Bronchial epithelial cell (primary cell): Measurements from ENCODE around the gene MARCKS. TPM values are rescaled to one million over a fixed set of nuclear protein-coding genes. Genes with fewer than 3 reads are reported as not detected.

Experiments
- DNase-seq: peaks from one replicate; pipeline ENCODE4 v3.0.0-alpha.2; 2010; ENCODE audit warnings: low read depth
- FAIRE-seq: peaks from 2 replicates; lab custom pipeline; 2011; peaks lifted over from hg19 to GRCh38; lab: Jason Lieb, UNC
- H3K27me3 ChIP-seq: 2 replicates; pipeline ENCODE4 v1.5.1; 2011; ENCODE audit warnings: low read length; ENCODE audit not compliant: control insufficient read depth, insufficient read depth
- H3K36me3 ChIP-seq: 2 replicates; pipeline ENCODE4 v1.5.1; 2011; ENCODE audit warnings: low read length; ENCODE audit not compliant: control insufficient read depth, insufficient read depth
- H3K4me3 ChIP-seq: 2 replicates; pipeline ENCODE4 v1.5.1; 2011; ENCODE audit warnings: mild to moderate bottlenecking, low read depth, low read length, control low read depth
- CTCF ChIP-seq: IDR thresholded peaks from 2 replicates; pipeline ENCODE4 v1.5.1; 2011; ENCODE audit warnings: mild to moderate bottlenecking, moderate library complexity, low read length, control low read depth, inconsistent platforms; ENCODE audit not compliant: insufficient read depth, severe bottlenecking
- total RNA-seq: library from RNA; depleted of rRNA; stranded (reverse); fragments of >200 nt; gene quantifications from 2 replicates; pipeline ENCODE4 v1.2.1, GENCODE V29; 2014

Gene MARCKS
- total RNA-seq, 1 donor from 2014 or later = 74.5 TPM

- H3K4me3 ChIP-seq = peak overlapping the region; percentile 72
- H3K36me3 ChIP-seq = no peaks in the 10 kb centered on the region
- FAIRE-seq (no peak), DNase-seq (no peak)
- TF ChIP-seq CTCF = peak; percentile 16
- no peaks in the 10 kb centered on the region for H3K27me3 ChIP-seq
Measured at GRCh38 chr6:113854531-113855499, 2.3 kb upstream of the MARCKS start.

GRCh38 chr6:113855500-113856374, 1.4 kb upstream of the MARCKS start:
- DNase-seq = peak; percentile 61

GRCh38 chr6:113856375-113856624, 845 bp upstream of the MARCKS start:
- FAIRE-seq (no peak), DNase-seq (no peak)
- TF ChIP-seq CTCF = no peak
- no peaks in the 10 kb centered on the region for H3K27me3 ChIP-seq
- no peaks in the 10 kb centered on the region for H3K36me3 ChIP-seq
- H3K4me3 ChIP-seq = peak overlapping the region; percentile 72

More at GRCh38 chr6:113855500-113856374, 1.4 kb upstream of the MARCKS start:
- Histone ChIP-seq H3K27me3 (no peaks in the 10 kb centered on the region), H3K4me3 (peak overlapping the region; percentile 72), H3K36me3 (no peaks in the 10 kb centered on the region)
- no peak for TF ChIP-seq CTCF
- peak; percentile 60 for FAIRE-seq

- Histone ChIP-seq H3K27me3 (no peaks in the 10 kb centered on the region), H3K4me3 (peak overlapping the region; percentile 72), H3K36me3 (no peaks in the 10 kb centered on the region)
- no peak for FAIRE-seq
- DNase-seq = peak; percentile 42
- no peak for TF ChIP-seq CTCF
Measured at GRCh38 chr6:113857556-113858479, 673 bp downstream of the MARCKS start.
